Mucosa of stomach (tissue), 1 donor: ENCODE results near the gene SZRD1.

Source experiments
- H3K27me3 ChIP-seq: one replicate; pipeline ENCODE4 v1.7.0; 2013; ENCODE audit warnings: mild to moderate bottlenecking, low read length; ENCODE audit not compliant: control insufficient read depth, insufficient read depth
- H3K36me3 ChIP-seq: one replicate; pipeline ENCODE4 v1.7.0; 2013; ENCODE audit warnings: low read length; ENCODE audit not compliant: control insufficient read depth, insufficient read depth
- H3K4me1 ChIP-seq: one replicate; pipeline ENCODE4 v1.7.0; 2013; ENCODE audit warnings: mild to moderate bottlenecking, low read length; ENCODE audit not compliant: control insufficient read depth, insufficient read depth
- H3K4me3 ChIP-seq: one replicate; pipeline ENCODE4 v1.7.0; 2013; ENCODE audit warnings: low read length
- H3K9ac ChIP-seq: one replicate; pipeline ENCODE4 v1.7.0; 2013; ENCODE audit warnings: mild to moderate bottlenecking, low read length, moderate library complexity
- H3K9me3 ChIP-seq: one replicate; pipeline ENCODE4 v1.7.0; 2013; ENCODE audit warnings: mild to moderate bottlenecking, low read length, moderate library complexity; ENCODE audit not compliant: control insufficient read depth
- donor health status: Pancreatic carcinoma.

Gene SZRD1

GRCh38 chr1:16372535-16373285, 5.7 kb downstream of the SZRD1 start:
- H3K9ac ChIP-seq = peak overlapping the region; percentile 31
- H3K4me1 ChIP-seq = peaks cover 27% of the 10 kb centered on the region
- H3K36me3 ChIP-seq = no peaks in the 10 kb centered on the region
- H3K9me3 ChIP-seq = no peaks in the 10 kb centered on the region
- no peaks in the 10 kb centered on the region for H3K27me3 ChIP-seq
- H3K4me3 ChIP-seq = no peak overlapping the region

GRCh38 chr1:16374266-16374665, 7.2 kb downstream of the SZRD1 start:
- H3K4me3 ChIP-seq = no peak overlapping the region
- no peaks in the 10 kb centered on the region for H3K27me3 ChIP-seq
- no peak overlapping the region for H3K9ac ChIP-seq
- no peaks in the 10 kb centered on the region for H3K36me3 ChIP-seq
- H3K4me1 ChIP-seq = peaks cover 30% of the 10 kb centered on the region
- H3K9me3 ChIP-seq = no peaks in the 10 kb centered on the region

- no peak overlapping the region for H3K4me3 ChIP-seq
- H3K9ac ChIP-seq = peak overlapping the region; percentile 2
- H3K36me3 ChIP-seq = no peaks in the 10 kb centered on the region
- H3K9me3 ChIP-seq = no peaks in the 10 kb centered on the region
- no peaks in the 10 kb centered on the region for H3K27me3 ChIP-seq
- peaks cover 33% of the 10 kb centered on the region for H3K4me1 ChIP-seq
These were observed 8.7 kb downstream of the SZRD1 start for GRCh38 chr1:16375521-16376340.

- H3K36me3 ChIP-seq = no peaks in the 10 kb centered on the region
- H3K4me1 ChIP-seq = peaks cover 33% of the 10 kb centered on the region
- no peaks in the 10 kb centered on the region for H3K9me3 ChIP-seq
- H3K4me3 ChIP-seq = no peak overlapping the region
- no peak overlapping the region for H3K9ac ChIP-seq
- no peaks in the 10 kb centered on the region for H3K27me3 ChIP-seq
These were observed 9.9 kb downstream of the SZRD1 start for GRCh38 chr1:16376971-16377370.

- no peak overlapping the region for H3K9ac ChIP-seq
- no peaks in the 10 kb centered on the region for H3K36me3 ChIP-seq
- H3K27me3 ChIP-seq = no peaks in the 10 kb centered on the region
- H3K4me1 ChIP-seq = peaks cover 26% of the 10 kb centered on the region
- H3K9me3 ChIP-seq = no peaks in the 10 kb centered on the region
- H3K4me3 ChIP-seq = no peak overlapping the region
These were observed 11.4 kb downstream of the SZRD1 start for GRCh38 chr1:16378443-16378842.

GRCh38 chr1:16380868-16381267, 13.8 kb downstream of the SZRD1 start:
- no peak overlapping the region for H3K9ac ChIP-seq
- no peak overlapping the region for H3K4me3 ChIP-seq
- no peaks in the 10 kb centered on the region for H3K27me3 ChIP-seq
- H3K36me3 ChIP-seq = no peaks in the 10 kb centered on the region
- H3K4me1 ChIP-seq = peaks cover 28% of the 10 kb centered on the region
- no peaks in the 10 kb centered on the region for H3K9me3 ChIP-seq

- no peak overlapping the region for H3K4me3 ChIP-seq
- H3K9ac ChIP-seq = no peak overlapping the region
- H3K9me3 ChIP-seq = no peaks in the 10 kb centered on the region
- H3K27me3 ChIP-seq = no peaks in the 10 kb centered on the region
- H3K4me1 ChIP-seq = peaks cover 34% of the 10 kb centered on the region
- H3K36me3 ChIP-seq = no peaks in the 10 kb centered on the region
These were observed 16.8 kb downstream of the SZRD1 start for GRCh38 chr1:16383888-16384287.

GRCh38 chr1:16385659-16386453, 18.8 kb downstream of the SZRD1 start:
- H3K9me3 ChIP-seq = no peaks in the 10 kb centered on the region
- no peaks in the 10 kb centered on the region for H3K27me3 ChIP-seq
- H3K4me1 ChIP-seq = peaks cover 28% of the 10 kb centered on the region
- H3K4me3 ChIP-seq = no peak overlapping the region
- no peak overlapping the region for H3K9ac ChIP-seq
- no peaks in the 10 kb centered on the region for H3K36me3 ChIP-seq

- no peaks in the 10 kb centered on the region for H3K36me3 ChIP-seq
- H3K27me3 ChIP-seq = no peaks in the 10 kb centered on the region
- peaks cover 30% of the 10 kb centered on the region for H3K4me1 ChIP-seq
- no peaks in the 10 kb centered on the region for H3K9me3 ChIP-seq
- H3K4me3 ChIP-seq = no peak overlapping the region
- peak overlapping the region; percentile 44 for H3K9ac ChIP-seq
These were observed 19.5 kb downstream of the SZRD1 start for GRCh38 chr1:16386454-16387113.

- Histone ChIP-seq H3K4me3 (no peak overlapping the region), H3K4me1 (peaks cover 38% of the 10 kb centered on the region), H3K9ac (peak overlapping the region; percentile 44), H3K36me3 (no peaks in the 10 kb centered on the region), H3K9me3 (no peaks in the 10 kb centered on the region), H3K27me3 (no peaks in the 10 kb centered on the region)
These were observed 20.5 kb downstream of the SZRD1 start for GRCh38 chr1:16387201-16388188.

- no peaks in the 10 kb centered on the region for H3K36me3 ChIP-seq
- peaks cover 29% of the 10 kb centered on the region for H3K4me1 ChIP-seq
- H3K27me3 ChIP-seq = no peaks in the 10 kb centered on the region
- H3K9me3 ChIP-seq = no peaks in the 10 kb centered on the region
- no peak overlapping the region for H3K4me3 ChIP-seq
- H3K9ac ChIP-seq = no peak overlapping the region
These were observed 24.4 kb downstream of the SZRD1 start for GRCh38 chr1:16391411-16391810.
